Esophagus squamous epithelium (tissue), 4 donors: Measurements from ENCODE around the gene ACTL7A.

Experiments
- POLR2A ChIP-seq, 4 donors: fragments of 450-650 bp; IDR thresholded peaks; one replicate each; pipeline ENCODE4 v1.6.1; 2017; ENCODE audit warnings: antibody characterized with exemption in 4 of 4, mild to moderate bottlenecking in 4 of 4, moderate library complexity in 3 of 4
- TF ChIP-seq, protein P1 (sequence below), 6 experiments: fragments of 450-650 bp in 4 of 6; fragments of 200-600 bp in 2 of 6; sonication (generic) in 2 of 6; IDR thresholded peaks; one replicate each; pipeline ENCODE4 v1.5.1; 2016 to 2019; ENCODE audit warnings: antibody characterized with exemption in 6 of 6, mild to moderate bottlenecking in 4 of 6, moderate library complexity in 4 of 6

DNA sequence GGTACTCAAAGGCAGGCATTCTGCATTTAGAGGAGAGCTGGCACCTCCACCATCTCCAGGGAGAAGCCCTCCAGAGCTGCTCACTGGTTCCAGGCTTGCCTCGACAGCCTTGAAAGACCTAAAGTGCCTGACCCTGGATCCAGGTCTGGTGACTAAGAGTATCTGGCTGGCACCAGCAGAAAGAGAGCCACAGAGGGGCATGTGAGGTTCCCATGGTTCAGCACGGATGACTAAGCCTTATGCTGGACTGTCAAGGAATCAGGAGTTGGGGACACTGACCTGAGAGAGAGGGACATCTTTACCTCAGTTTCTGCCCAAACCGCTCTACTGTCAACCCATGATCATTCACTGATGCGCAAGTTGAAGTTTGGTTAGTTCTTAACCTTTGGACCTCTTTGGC, 3.0 kb downstream of the ACTL7A start:
- TF ChIP-seq, protein P1, sequence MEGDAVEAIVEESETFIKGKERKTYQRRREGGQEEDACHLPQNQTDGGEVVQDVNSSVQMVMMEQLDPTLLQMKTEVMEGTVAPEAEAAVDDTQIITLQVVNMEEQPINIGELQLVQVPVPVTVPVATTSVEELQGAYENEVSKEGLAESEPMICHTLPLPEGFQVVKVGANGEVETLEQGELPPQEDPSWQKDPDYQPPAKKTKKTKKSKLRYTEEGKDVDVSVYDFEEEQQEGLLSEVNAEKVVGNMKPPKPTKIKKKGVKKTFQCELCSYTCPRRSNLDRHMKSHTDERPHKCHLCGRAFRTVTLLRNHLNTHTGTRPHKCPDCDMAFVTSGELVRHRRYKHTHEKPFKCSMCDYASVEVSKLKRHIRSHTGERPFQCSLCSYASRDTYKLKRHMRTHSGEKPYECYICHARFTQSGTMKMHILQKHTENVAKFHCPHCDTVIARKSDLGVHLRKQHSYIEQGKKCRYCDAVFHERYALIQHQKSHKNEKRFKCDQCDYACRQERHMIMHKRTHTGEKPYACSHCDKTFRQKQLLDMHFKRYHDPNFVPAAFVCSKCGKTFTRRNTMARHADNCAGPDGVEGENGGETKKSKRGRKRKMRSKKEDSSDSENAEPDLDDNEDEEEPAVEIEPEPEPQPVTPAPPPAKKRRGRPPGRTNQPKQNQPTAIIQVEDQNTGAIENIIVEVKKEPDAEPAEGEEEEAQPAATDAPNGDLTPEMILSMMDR (IDR thresholded peaks at IDR 0.05) = no peak
- no peak for TF ChIP-seq POLR2A (IDR thresholded peaks at IDR 0.05)
